Astrocyte (in vitro differentiated cells and primary cell): ENCODE results near the gene SPAG9. TPM values are rescaled to one million over a fixed set of nuclear protein-coding genes. Genes with fewer than 3 reads are reported as not detected.

Source experiments
- DNase-seq: peaks from one replicate; pipeline ENCODE4 v3.0.0-alpha.2; 2010; ENCODE audit warnings: low read depth
- FAIRE-seq: peaks from 2 replicates; lab custom pipeline; 2011; peaks lifted over from hg19 to GRCh38; lab: Jason Lieb, UNC
- H2AFZ ChIP-seq: 2 replicates; pipeline ENCODE4 v1.6.0; 2012; ENCODE audit warnings: low read depth, low read length, inconsistent platforms
- H3K27ac ChIP-seq: 2 replicates; pipeline ENCODE4 v1.5.1; 2011; ENCODE audit warnings: low read depth, low read length, inconsistent platforms
- H3K27me3 ChIP-seq: 2 replicates; pipeline ENCODE4 v1.6.0; 2011; ENCODE audit warnings: low read length, inconsistent platforms; ENCODE audit not compliant: insufficient read depth
- H3K36me3 ChIP-seq: 2 replicates; pipeline ENCODE4 v1.5.1; 2011; ENCODE audit warnings: low read length, inconsistent platforms; ENCODE audit not compliant: insufficient read depth
- H3K4me1 ChIP-seq: 2 replicates; pipeline ENCODE4 v1.5.1; 2011; ENCODE audit warnings: low read length, inconsistent platforms; ENCODE audit not compliant: insufficient read depth
- H3K4me2 ChIP-seq: 2 replicates; pipeline ENCODE4 v1.6.0; 2012; ENCODE audit warnings: low read length, inconsistent platforms
- H3K4me3 ChIP-seq: 2 replicates; pipeline ENCODE4 v1.5.1; 2011; ENCODE audit warnings: low read depth, mild to moderate bottlenecking, low read length, inconsistent platforms; ENCODE audit not compliant: insufficient read depth
- H3K79me2 ChIP-seq: 2 replicates; pipeline ENCODE4 v1.6.0; 2012; ENCODE audit warnings: mild to moderate bottlenecking, low read length, inconsistent platforms; ENCODE audit not compliant: insufficient read depth
- H3K9ac ChIP-seq: 2 replicates; pipeline ENCODE4 v1.6.0; 2012; ENCODE audit warnings: mild to moderate bottlenecking, low read length, inconsistent platforms
- H3K9me3 ChIP-seq: 2 replicates; pipeline ENCODE4 v1.5.1; 2012; ENCODE audit warnings: low read depth, mild to moderate bottlenecking, low read length, inconsistent platforms; ENCODE audit not compliant: insufficient read depth
- H4K20me1 ChIP-seq: 2 replicates; pipeline ENCODE4 v1.6.0; 2012; ENCODE audit warnings: low read length, inconsistent platforms; ENCODE audit not compliant: insufficient read depth
- H3K27ac Mint-ChIP-seq: one replicate; pipeline ENCODE4 v1.8.0; 2021; ENCODE audit warnings: mild to moderate bottlenecking, mixed read lengths; ENCODE audit not compliant: unreplicated experiment
- H3K27me3 Mint-ChIP-seq: one replicate; pipeline ENCODE4 v1.8.0; 2021; ENCODE audit warnings: low read depth, mixed read lengths; ENCODE audit not compliant: unreplicated experiment
- H3K36me3 Mint-ChIP-seq: one replicate; pipeline ENCODE4 v1.8.0; 2021; ENCODE audit warnings: low read depth, mixed read lengths; ENCODE audit not compliant: unreplicated experiment
- H3K4me1 Mint-ChIP-seq: one replicate; pipeline ENCODE4 v1.8.0; 2021; ENCODE audit warnings: low read depth, mixed read lengths; ENCODE audit not compliant: unreplicated experiment
- H3K4me3 Mint-ChIP-seq: one replicate; pipeline ENCODE4 v1.8.0; 2021; ENCODE audit warnings: mild to moderate bottlenecking, moderate library complexity, mixed read lengths; ENCODE audit not compliant: unreplicated experiment
- H3K9me3 Mint-ChIP-seq: one replicate; pipeline ENCODE4 v1.8.0; 2021; ENCODE audit warnings: mild to moderate bottlenecking, mixed read lengths; ENCODE audit not compliant: unreplicated experiment
- EZH2 ChIP-seq: IDR thresholded peaks from 2 replicates; pipeline ENCODE4 v1.6.1; 2012; ENCODE audit warnings: mild to moderate bottlenecking, low read length, inconsistent platforms; ENCODE audit not compliant: insufficient read depth
- total RNA-seq: library from RNA; stranded (reverse); gene quantifications from 2 replicates; pipeline ENCODE4 v1.2.1, GENCODE V29; 2021
- TF ChIP-seq, protein P1 (sequence below): IDR thresholded peaks from 2 replicates; pipeline ENCODE4 v1.5.1; 2011; ENCODE audit warnings: low read depth, mild to moderate bottlenecking, inconsistent platforms, low read length, moderate library complexity; ENCODE audit not compliant: insufficient read depth

SPAG9 gene
- total RNA-seq, 1 donor from 2014 or later, result 102 TPM

GRCh38 chr17:50961282-50962220 is 159.1 kb downstream of the SPAG9 start:
- H3K36me3 ChIP-seq, result peaks cover 22% of the 10 kb centered on the region
- H3K79me2 ChIP-seq, result no peaks in the 10 kb centered on the region
- no peak overlapping the region for H3K27ac Mint-ChIP-seq

DNA sequence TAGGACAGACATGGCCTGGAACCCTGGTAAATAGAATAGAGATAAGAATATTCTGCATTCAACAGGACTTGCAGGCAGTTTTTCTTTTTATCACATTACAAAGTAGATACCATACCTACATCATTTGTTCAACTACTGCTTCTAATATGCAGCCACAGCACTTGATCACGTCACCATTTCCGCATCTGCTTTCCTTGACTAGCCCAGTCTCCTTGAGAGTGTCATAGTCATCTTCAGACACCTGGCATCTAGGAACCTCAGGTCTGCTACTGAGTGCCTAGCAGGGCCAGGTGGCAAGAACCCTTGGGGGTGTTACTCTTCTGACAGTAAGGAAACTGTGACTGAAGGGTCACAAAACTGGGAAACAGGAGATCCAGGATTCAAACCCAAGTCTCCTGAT is 161.3 kb downstream of the SPAG9 start:
- Histone ChIP-seq H3K27ac (no peak overlapping the region), H2AFZ (no peak overlapping the region), H3K36me3 (peaks cover 6% of the 10 kb centered on the region), H3K4me1 (peaks cover 7% of the 10 kb centered on the region), H3K4me2 (no peak overlapping the region), H3K79me2 (no peaks in the 10 kb centered on the region), H3K27me3 (no peaks in the 10 kb centered on the region), H3K9ac (no peak overlapping the region), H3K9me3 (no peaks in the 10 kb centered on the region), H3K4me3 (no peak overlapping the region), H4K20me1 (no peaks in the 10 kb centered on the region)
- H3K27ac Mint-ChIP-seq, result no peak overlapping the region
- peaks cover 6% of the 10 kb centered on the region for H3K36me3 Mint-ChIP-seq
- no peaks in the 10 kb centered on the region for H3K9me3 Mint-ChIP-seq
- peaks cover 10% of the 10 kb centered on the region for H3K4me1 Mint-ChIP-seq
- TF ChIP-seq, protein P1, sequence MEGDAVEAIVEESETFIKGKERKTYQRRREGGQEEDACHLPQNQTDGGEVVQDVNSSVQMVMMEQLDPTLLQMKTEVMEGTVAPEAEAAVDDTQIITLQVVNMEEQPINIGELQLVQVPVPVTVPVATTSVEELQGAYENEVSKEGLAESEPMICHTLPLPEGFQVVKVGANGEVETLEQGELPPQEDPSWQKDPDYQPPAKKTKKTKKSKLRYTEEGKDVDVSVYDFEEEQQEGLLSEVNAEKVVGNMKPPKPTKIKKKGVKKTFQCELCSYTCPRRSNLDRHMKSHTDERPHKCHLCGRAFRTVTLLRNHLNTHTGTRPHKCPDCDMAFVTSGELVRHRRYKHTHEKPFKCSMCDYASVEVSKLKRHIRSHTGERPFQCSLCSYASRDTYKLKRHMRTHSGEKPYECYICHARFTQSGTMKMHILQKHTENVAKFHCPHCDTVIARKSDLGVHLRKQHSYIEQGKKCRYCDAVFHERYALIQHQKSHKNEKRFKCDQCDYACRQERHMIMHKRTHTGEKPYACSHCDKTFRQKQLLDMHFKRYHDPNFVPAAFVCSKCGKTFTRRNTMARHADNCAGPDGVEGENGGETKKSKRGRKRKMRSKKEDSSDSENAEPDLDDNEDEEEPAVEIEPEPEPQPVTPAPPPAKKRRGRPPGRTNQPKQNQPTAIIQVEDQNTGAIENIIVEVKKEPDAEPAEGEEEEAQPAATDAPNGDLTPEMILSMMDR, result no peak
- TF ChIP-seq EZH2, result no peak
- no peaks in the 10 kb centered on the region for H3K27me3 Mint-ChIP-seq
- DNase-seq (no peak), FAIRE-seq (no peak)
- H3K4me3 Mint-ChIP-seq, result no peak overlapping the region

More at GRCh38 chr17:50961282-50962220, 159.1 kb downstream of the SPAG9 start:
- Histone ChIP-seq H3K4me1 (peaks cover 2% of the 10 kb centered on the region), H3K4me3 (no peak overlapping the region), H4K20me1 (no peaks in the 10 kb centered on the region), H3K9ac (no peak overlapping the region), H3K27me3 (no peaks in the 10 kb centered on the region), H3K4me2 (no peak overlapping the region), H3K9me3 (no peaks in the 10 kb centered on the region), H3K27ac (no peak overlapping the region), H2AFZ (no peak overlapping the region)
- peaks cover 12% of the 10 kb centered on the region for H3K36me3 Mint-ChIP-seq
- TF ChIP-seq EZH2, result no peak
- TF ChIP-seq, protein P1, result no peak
- no peak overlapping the region for H3K4me3 Mint-ChIP-seq
- FAIRE-seq (no peak), DNase-seq (no peak)
- no peaks in the 10 kb centered on the region for H3K27me3 Mint-ChIP-seq
- H3K4me1 Mint-ChIP-seq, result no peaks in the 10 kb centered on the region
- no peaks in the 10 kb centered on the region for H3K9me3 Mint-ChIP-seq
